ENCODE data around the gene SPECC1. TPM values are rescaled to one million over a fixed set of nuclear protein-coding genes. Genes with fewer than 3 reads are reported as not detected.
"Not testable (repeated sequence)": the region's sequence is repeated elsewhere in the genome, so short reads cannot be mapped to it uniquely, and the experiment has no call there.

SPECC1 gene
- total RNA-seq, 1 experiment from 2014 or later: 43.5 TPM

GRCh38 chr17:20320535-20321229 lies 311.5 kb downstream of the SPECC1 start:
- H3K9ac ChIP-seq (ENCODE audit: low read length); H3K4me3 ChIP-seq (replicated peaks in 1 of 2; ENCODE audit: low read depth in 1 of 2, low read length in 2 of 2); H3K79me2 ChIP-seq (ENCODE audit: insufficient read depth, low read length); H3K9me2 ChIP-seq (ENCODE audit: insufficient read depth); H3K27me3 ChIP-seq (ENCODE audit: insufficient read depth, low read length); H3K36me3 ChIP-seq (ENCODE audit: control insufficient read depth in 1 of 2, insufficient read depth in 2 of 2, low read length in 2 of 2); RAD21 ChIA-PET (ENCODE audit: low non-redundant PET in 1 of 2, low total read pairs in 2 of 2, uncharacterized antibody in 2 of 2, unreplicated experiment in 2 of 2); H3K9me3 ChIP-seq (ENCODE audit: control insufficient read depth in 1 of 2, insufficient read depth in 1 of 2, low read depth in 1 of 2, low read length in 2 of 2); H3K4me2 ChIP-seq (ENCODE audit: low read length); H2AFZ ChIP-seq (ENCODE audit: low read depth, low read length, poor library complexity, severe bottlenecking); H4K20me1 ChIP-seq (ENCODE audit: insufficient read depth); POLR2A ChIA-PET; H3K4me1 ChIP-seq (ENCODE audit: control insufficient read depth in 1 of 2, insufficient read depth in 2 of 2, low read length in 2 of 2); H3K27ac ChIP-seq (ENCODE audit: low read depth, low read length); BruUV-seq (replicated peaks): not testable (repeated sequence)
- DNase-seq (ENCODE audit: low read depth, low spot score) (peak; percentile 28), ATAC-seq (peak; percentile 85)
- peak; percentile 65 to 99 (median 74) for TF ChIP-seq CTCF (IDR thresholded peaks at IDR 0.05 in 2 of 3, conservative IDR thresholded peaks at IDR 0.05 in 1 of 3; ENCODE audit: borderline replicate concordance in 1 of 3, insufficient read depth in 1 of 3, low read depth in 2 of 3, low read length in 2 of 3)
- TF ChIP-seq RAD21 (IDR thresholded peaks at IDR 0.05; ENCODE audit: low read depth): peak; percentile 75
- CTCF ChIA-PET: interaction anchor here (0.7 to 2.4 kb wide), 4 partner anchors 95 to 328 kb away, joined by 3 to 18 read pairs (median 4); no protein-coding TSS in a partner anchor
- intact Hi-C loops (cut with micrococcal nuclease): loop anchor here (1.0 to 2.0 kb wide), 2 partner anchors 94 to 200 kb away; no protein-coding TSS in a partner anchor

GRCh38 chr17:20321357-20321756 lies 312.2 kb downstream of the SPECC1 start:
- CTCF ChIA-PET: interaction anchor here (0.7 to 2.4 kb wide), 3 partner anchors 95 to 328 kb away, joined by 3 to 18 read pairs (median 4); no protein-coding TSS in a partner anchor
- H3K27me3 ChIP-seq (ENCODE audit: insufficient read depth, low read length); H3K9me3 ChIP-seq (ENCODE audit: control insufficient read depth in 1 of 2, insufficient read depth in 1 of 2, low read depth in 1 of 2, low read length in 2 of 2); BruUV-seq (replicated peaks); H3K79me2 ChIP-seq (ENCODE audit: insufficient read depth, low read length); RAD21 ChIA-PET (ENCODE audit: low non-redundant PET in 1 of 2, low total read pairs in 2 of 2, uncharacterized antibody in 2 of 2, unreplicated experiment in 2 of 2); DNase-seq (ENCODE audit: low read depth, low spot score); H3K27ac ChIP-seq (ENCODE audit: low read depth, low read length); H3K9me2 ChIP-seq (ENCODE audit: insufficient read depth); H3K4me1 ChIP-seq (ENCODE audit: control insufficient read depth in 1 of 2, insufficient read depth in 2 of 2, low read length in 2 of 2); H3K4me3 ChIP-seq (replicated peaks in 1 of 2; ENCODE audit: low read depth in 1 of 2, low read length in 2 of 2); H3K9ac ChIP-seq (ENCODE audit: low read length); ATAC-seq; POLR2A ChIA-PET; H2AFZ ChIP-seq (ENCODE audit: low read depth, low read length, poor library complexity, severe bottlenecking); H3K36me3 ChIP-seq (ENCODE audit: control insufficient read depth in 1 of 2, insufficient read depth in 2 of 2, low read length in 2 of 2); H4K20me1 ChIP-seq (ENCODE audit: insufficient read depth); H3K4me2 ChIP-seq (ENCODE audit: low read length): not testable (repeated sequence)
- intact Hi-C loops (cut with micrococcal nuclease): loop anchor here (2.0 kb wide), 1 partner anchor 201 kb away; no protein-coding TSS in a partner anchor

- H4K20me1 ChIP-seq (ENCODE audit: insufficient read depth); H3K27me3 ChIP-seq (ENCODE audit: insufficient read depth, low read length); intact Hi-C loops (cut with micrococcal nuclease); BruUV-seq (replicated peaks); H3K27ac ChIP-seq (ENCODE audit: low read depth, low read length); H3K9ac ChIP-seq (ENCODE audit: low read length); CTCF ChIA-PET; H3K4me1 ChIP-seq (ENCODE audit: control insufficient read depth in 1 of 2, insufficient read depth in 2 of 2, low read length in 2 of 2); DNase-seq (ENCODE audit: low read depth, low spot score); POLR2A ChIA-PET; H3K4me2 ChIP-seq (ENCODE audit: low read length); H3K36me3 ChIP-seq (ENCODE audit: control insufficient read depth in 1 of 2, insufficient read depth in 2 of 2, low read length in 2 of 2); H3K79me2 ChIP-seq (ENCODE audit: insufficient read depth, low read length); H3K9me2 ChIP-seq (ENCODE audit: insufficient read depth); H3K9me3 ChIP-seq (ENCODE audit: control insufficient read depth in 1 of 2, insufficient read depth in 1 of 2, low read depth in 1 of 2, low read length in 2 of 2); H2AFZ ChIP-seq (ENCODE audit: low read depth, low read length, poor library complexity, severe bottlenecking); ATAC-seq; RAD21 ChIA-PET (ENCODE audit: low non-redundant PET in 1 of 2, low total read pairs in 2 of 2, uncharacterized antibody in 2 of 2, unreplicated experiment in 2 of 2); H3K4me3 ChIP-seq (replicated peaks in 1 of 2; ENCODE audit: low read depth in 1 of 2, low read length in 2 of 2): not testable (repeated sequence)
These were observed 318.6 kb downstream of the SPECC1 start for GRCh38 chr17:20327739-20328138.

GRCh38 chr17:20351405-20351804 lies 342.2 kb downstream of the SPECC1 start:
- H3K4me1 ChIP-seq (ENCODE audit: control insufficient read depth in 1 of 2, insufficient read depth in 2 of 2, low read length in 2 of 2); ATAC-seq; H4K20me1 ChIP-seq (ENCODE audit: insufficient read depth); DNase-seq (ENCODE audit: low read depth, low spot score); CTCF ChIA-PET; H3K4me2 ChIP-seq (ENCODE audit: low read length); intact Hi-C loops (cut with micrococcal nuclease); H3K27ac ChIP-seq (ENCODE audit: low read depth, low read length); POLR2A ChIA-PET; BruUV-seq (replicated peaks); H3K27me3 ChIP-seq (ENCODE audit: insufficient read depth, low read length); H3K9me2 ChIP-seq (ENCODE audit: insufficient read depth); H3K4me3 ChIP-seq (replicated peaks in 1 of 2; ENCODE audit: low read depth in 1 of 2, low read length in 2 of 2); H2AFZ ChIP-seq (ENCODE audit: low read depth, low read length, poor library complexity, severe bottlenecking); H3K9me3 ChIP-seq (ENCODE audit: control insufficient read depth in 1 of 2, insufficient read depth in 1 of 2, low read depth in 1 of 2, low read length in 2 of 2); H3K36me3 ChIP-seq (ENCODE audit: control insufficient read depth in 1 of 2, insufficient read depth in 2 of 2, low read length in 2 of 2); RAD21 ChIA-PET (ENCODE audit: low non-redundant PET in 1 of 2, low total read pairs in 2 of 2, uncharacterized antibody in 2 of 2, unreplicated experiment in 2 of 2); H3K9ac ChIP-seq (ENCODE audit: low read length); H3K79me2 ChIP-seq (ENCODE audit: insufficient read depth, low read length): not testable (repeated sequence)

Measured in HCT116 (cell line).